ENCODE results near the gene LMX1B.
A peak's percentile ranks its signal among the peaks of the same experiment; 100 is the strongest.

LMX1B gene

DNA sequence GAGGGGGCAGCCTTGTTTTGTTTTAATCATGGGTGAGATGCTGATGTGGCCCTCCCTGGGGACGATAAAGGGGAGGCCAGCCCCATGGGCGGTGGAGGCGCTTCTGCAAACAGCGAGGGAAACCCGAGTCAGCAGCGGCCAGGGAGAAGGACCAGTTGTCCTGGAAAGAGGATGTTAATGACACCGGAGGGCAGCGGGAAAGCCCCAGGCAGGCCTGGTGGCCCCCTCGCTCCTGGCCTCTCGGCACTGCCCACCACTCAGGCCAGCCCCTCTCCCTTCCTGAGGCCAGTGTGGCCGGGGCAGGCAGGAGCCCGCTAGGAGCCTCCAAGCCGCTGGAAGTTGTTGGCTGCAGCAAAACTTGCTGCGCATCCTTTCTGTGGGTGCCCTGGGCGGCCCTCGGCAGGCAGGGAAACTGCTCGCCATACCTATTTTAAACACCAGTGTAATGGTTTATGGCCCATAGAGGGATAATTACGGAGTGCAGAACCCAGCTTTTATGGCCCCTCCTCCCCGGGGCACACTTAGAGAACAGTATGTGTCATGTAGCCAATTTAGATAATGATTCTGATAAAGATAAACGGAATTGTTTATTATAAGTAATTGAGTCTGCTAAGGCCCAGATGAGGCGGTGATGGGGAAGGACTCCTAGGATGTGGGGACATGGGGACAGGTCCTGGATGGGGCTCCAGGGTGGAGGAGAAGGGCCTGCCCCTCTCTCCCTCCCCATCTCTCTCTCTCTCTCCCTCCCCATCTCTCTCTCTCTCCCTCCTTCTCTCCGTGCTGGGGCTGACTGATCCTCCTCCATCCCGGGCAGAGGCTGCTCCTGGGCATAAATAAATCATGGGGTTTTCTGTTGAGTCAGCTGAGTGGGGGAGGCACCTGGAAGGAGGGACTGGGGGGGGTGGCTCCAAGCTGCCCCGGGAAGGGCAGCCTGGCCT, 36.9 kb downstream of the LMX1B start (continued):
- TF ChIP-seq KLF7 (tag by site-specific recombination; IDR thresholded peaks at IDR 0.05; ENCODE audit: borderline replicate concordance) (no peak), ZNF302 (tag by site-specific recombination; IDR thresholded peaks at IDR 0.05; ENCODE audit: low read depth) (no peak), ZNF701 (tag by site-specific recombination; IDR thresholded peaks at IDR 0.05) (no peak), ZNF596 (tag by site-specific recombination; IDR thresholded peaks at IDR 0.05) (peak; percentile 88), ZNF544 (tag by site-specific recombination; IDR thresholded peaks at IDR 0.05) (no peak), ZNF843 (tag by site-specific recombination; IDR thresholded peaks at IDR 0.05) (peak; percentile 94), TCF7L2 (IDR thresholded peaks at IDR 0.05; ENCODE audit: borderline replicate concordance, low read depth, low read length) (0 out of 2 replicates have a peak, but pooled peaks have one; percentile 22), ZNF560 (tag by site-specific recombination; IDR thresholded peaks at IDR 0.05; ENCODE audit: borderline replicate concordance) (no peak), ZSCAN16 (tag by site-specific recombination; IDR thresholded peaks at IDR 0.05) (no peak), KLF9 (tag by site-specific recombination; IDR thresholded peaks at IDR 0.05; ENCODE audit: low read depth) (no peak), ZNF548 (tag by site-specific recombination; IDR thresholded peaks at IDR 0.05) (no peak), YY1 (tag by site-specific recombination; IDR thresholded peaks at IDR 0.05) (0 out of 2 replicates have a peak, but pooled peaks have one; percentile 16), ZNF664 (tag by site-specific recombination; IDR thresholded peaks at IDR 0.05) (no peak), ZNF776 (tag by site-specific recombination; IDR thresholded peaks at IDR 0.05; ENCODE audit: borderline replicate concordance) (no peak), ZFP37 (tag by site-specific recombination; IDR thresholded peaks at IDR 0.05) (no peak), ZNF394 (tag by site-specific recombination; IDR thresholded peaks at IDR 0.05; ENCODE audit: borderline replicate concordance) (peak; percentile 37; the same call in 1 of the 2 replicates), PRDM10 (tag by site-specific recombination; IDR thresholded peaks at IDR 0.05) (no peak), ZNF2 (tag by site-specific recombination; IDR thresholded peaks at IDR 0.05) (peak; percentile 41; the same call in 1 of the 2 replicates), ZNF133 (tag by site-specific recombination; IDR thresholded peaks at IDR 0.05) (no peak), ZNF24 (tag by site-specific recombination; IDR thresholded peaks at IDR 0.05) (peak; percentile 58; the same call in 1 of the 2 replicates), ZNF202 (tag by site-specific recombination; IDR thresholded peaks at IDR 0.05; ENCODE audit: borderline replicate concordance) (no peak), ZNF16 (tag by site-specific recombination; IDR thresholded peaks at IDR 0.05; ENCODE audit: low read depth) (no peak)
- TF ChIP-seq, protein P1, sequence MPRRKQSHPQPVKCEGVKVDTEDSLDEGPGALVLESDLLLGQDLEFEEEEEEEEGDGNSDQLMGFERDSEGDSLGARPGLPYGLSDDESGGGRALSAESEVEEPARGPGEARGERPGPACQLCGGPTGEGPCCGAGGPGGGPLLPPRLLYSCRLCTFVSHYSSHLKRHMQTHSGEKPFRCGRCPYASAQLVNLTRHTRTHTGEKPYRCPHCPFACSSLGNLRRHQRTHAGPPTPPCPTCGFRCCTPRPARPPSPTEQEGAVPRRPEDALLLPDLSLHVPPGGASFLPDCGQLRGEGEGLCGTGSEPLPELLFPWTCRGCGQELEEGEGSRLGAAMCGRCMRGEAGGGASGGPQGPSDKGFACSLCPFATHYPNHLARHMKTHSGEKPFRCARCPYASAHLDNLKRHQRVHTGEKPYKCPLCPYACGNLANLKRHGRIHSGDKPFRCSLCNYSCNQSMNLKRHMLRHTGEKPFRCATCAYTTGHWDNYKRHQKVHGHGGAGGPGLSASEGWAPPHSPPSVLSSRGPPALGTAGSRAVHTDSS (tag by site-specific recombination; IDR thresholded peaks at IDR 0.05), result no peak
- TF ChIP-seq, protein P2, sequence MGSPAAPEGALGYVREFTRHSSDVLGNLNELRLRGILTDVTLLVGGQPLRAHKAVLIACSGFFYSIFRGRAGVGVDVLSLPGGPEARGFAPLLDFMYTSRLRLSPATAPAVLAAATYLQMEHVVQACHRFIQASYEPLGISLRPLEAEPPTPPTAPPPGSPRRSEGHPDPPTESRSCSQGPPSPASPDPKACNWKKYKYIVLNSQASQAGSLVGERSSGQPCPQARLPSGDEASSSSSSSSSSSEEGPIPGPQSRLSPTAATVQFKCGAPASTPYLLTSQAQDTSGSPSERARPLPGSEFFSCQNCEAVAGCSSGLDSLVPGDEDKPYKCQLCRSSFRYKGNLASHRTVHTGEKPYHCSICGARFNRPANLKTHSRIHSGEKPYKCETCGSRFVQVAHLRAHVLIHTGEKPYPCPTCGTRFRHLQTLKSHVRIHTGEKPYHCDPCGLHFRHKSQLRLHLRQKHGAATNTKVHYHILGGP (tag by site-specific recombination; IDR thresholded peaks at IDR 0.05), result no peak
- TF ChIP-seq, protein P3, sequence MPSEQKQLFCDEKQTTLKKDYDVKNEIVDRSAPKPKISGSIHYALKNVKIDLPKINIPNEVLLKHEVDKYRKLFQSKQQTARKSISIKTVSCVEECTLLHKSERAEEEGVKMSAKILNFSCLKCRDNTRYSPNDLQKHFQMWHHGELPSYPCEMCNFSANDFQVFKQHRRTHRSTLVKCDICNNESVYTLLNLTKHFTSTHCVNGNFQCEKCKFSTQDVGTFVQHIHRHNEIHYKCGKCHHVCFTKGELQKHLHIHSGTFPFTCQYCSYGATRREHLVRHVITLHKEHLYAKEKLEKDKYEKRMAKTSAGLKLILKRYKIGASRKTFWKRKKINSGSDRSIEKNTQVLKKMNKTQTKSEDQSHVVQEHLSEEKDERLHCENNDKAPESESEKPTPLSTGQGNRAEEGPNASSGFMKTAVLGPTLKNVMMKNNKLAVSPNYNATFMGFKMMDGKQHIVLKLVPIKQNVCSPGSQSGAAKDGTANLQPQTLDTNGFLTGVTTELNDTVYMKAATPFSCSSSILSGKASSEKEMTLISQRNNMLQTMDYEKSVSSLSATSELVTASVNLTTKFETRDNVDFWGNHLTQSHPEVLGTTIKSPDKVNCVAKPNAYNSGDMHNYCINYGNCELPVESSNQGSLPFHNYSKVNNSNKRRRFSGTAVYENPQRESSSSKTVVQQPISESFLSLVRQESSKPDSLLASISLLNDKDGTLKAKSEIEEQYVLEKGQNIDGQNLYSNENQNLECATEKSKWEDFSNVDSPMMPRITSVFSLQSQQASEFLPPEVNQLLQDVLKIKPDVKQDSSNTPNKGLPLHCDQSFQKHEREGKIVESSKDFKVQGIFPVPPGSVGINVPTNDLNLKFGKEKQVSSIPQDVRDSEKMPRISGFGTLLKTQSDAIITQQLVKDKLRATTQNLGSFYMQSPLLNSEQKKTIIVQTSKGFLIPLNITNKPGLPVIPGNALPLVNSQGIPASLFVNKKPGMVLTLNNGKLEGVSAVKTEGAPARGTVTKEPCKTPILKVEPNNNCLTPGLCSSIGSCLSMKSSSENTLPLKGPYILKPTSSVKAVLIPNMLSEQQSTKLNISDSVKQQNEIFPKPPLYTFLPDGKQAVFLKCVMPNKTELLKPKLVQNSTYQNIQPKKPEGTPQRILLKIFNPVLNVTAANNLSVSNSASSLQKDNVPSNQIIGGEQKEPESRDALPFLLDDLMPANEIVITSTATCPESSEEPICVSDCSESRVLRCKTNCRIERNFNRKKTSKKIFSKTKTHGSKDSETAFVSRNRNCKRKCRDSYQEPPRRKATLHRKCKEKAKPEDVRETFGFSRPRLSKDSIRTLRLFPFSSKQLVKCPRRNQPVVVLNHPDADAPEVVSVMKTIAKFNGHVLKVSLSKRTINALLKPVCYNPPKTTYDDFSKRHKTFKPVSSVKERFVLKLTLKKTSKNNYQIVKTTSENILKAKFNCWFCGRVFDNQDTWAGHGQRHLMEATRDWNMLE (tag by site-specific recombination; conservative IDR thresholded peaks at IDR 0.05; ENCODE audit: low read depth), result no peak
- TF ChIP-seq, protein P4, sequence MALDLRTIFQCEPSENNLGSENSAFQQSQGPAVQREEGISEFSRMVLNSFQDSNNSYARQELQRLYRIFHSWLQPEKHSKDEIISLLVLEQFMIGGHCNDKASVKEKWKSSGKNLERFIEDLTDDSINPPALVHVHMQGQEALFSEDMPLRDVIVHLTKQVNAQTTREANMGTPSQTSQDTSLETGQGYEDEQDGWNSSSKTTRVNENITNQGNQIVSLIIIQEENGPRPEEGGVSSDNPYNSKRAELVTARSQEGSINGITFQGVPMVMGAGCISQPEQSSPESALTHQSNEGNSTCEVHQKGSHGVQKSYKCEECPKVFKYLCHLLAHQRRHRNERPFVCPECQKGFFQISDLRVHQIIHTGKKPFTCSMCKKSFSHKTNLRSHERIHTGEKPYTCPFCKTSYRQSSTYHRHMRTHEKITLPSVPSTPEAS (tag by site-specific recombination; IDR thresholded peaks at IDR 0.05), result no peak

All from HEK293 (cell line).